A673 (cell line): ENCODE measurements around the gene SUMF1. TPM values are rescaled to one million over a fixed set of nuclear protein-coding genes. Genes with fewer than 3 reads are reported as not detected.

Source experiments
- BruUV-seq: library from RNA; stranded (reverse); fragments of 400-500 nt; replicated peaks from 2 replicates; lab custom pipeline; 2021; lab: Mats Ljungman, UMichigan
- CTCF ChIA-PET: fragments of 300-600 bp; sonication (Branson Sonifier 250); formaldehyde crosslinking; loops from one replicate; lab custom pipeline; 2022; ENCODE audit warnings: antibody characterized with exemption; lab: Charles Lee
- POLR2A ChIA-PET: fragments of 300-600 bp; sonication (Branson Sonifier 250); formaldehyde crosslinking; loops from one replicate; lab custom pipeline; 2022; ENCODE audit warnings: antibody characterized with exemption; ENCODE audit not compliant: low non-redundant PET; lab: Charles Lee
- DNase-seq: peaks from one replicate; pipeline ENCODE4 v3.0.0-alpha.2; 2015; ENCODE audit warnings: low spot score
- H3K27ac ChIP-seq: fragments of 200-600 bp; sonication (generic); 2 replicates; pipeline ENCODE4 v1.5.1; 2016; ENCODE audit warnings: mixed run types, low read depth, mild to moderate bottlenecking, mixed read lengths, antibody characterized with exemption, low read length; ENCODE audit not compliant: poor library complexity, severe bottlenecking
- H3K27me3 ChIP-seq: fragments of 200-600 bp; sonication (generic); replicated peaks from 2 replicates; pipeline ENCODE4 v1.6.1; 2017; ENCODE audit warnings: mixed run types, low read depth, mild to moderate bottlenecking, mixed read lengths, antibody characterized with exemption, low read length; ENCODE audit not compliant: insufficient read depth, poor library complexity
- H3K36me3 ChIP-seq: fragments of 200-600 bp; sonication (generic); 2 replicates; pipeline ENCODE4 v1.6.1; 2016; ENCODE audit warnings: mixed run types, mild to moderate bottlenecking, mixed read lengths, antibody characterized with exemption, low read length; ENCODE audit not compliant: insufficient read depth, poor library complexity, severe bottlenecking
- H3K4me1 ChIP-seq: fragments of 200-600 bp; sonication (generic); 2 replicates; pipeline ENCODE4 v1.6.1; 2017; ENCODE audit warnings: mixed run types, mild to moderate bottlenecking, mixed read lengths, antibody characterized with exemption, low read length; ENCODE audit not compliant: insufficient read depth, poor library complexity, severe bottlenecking
- H3K4me3 ChIP-seq: fragments of 200-600 bp; sonication (generic); 2 replicates; pipeline ENCODE4 v1.5.1; 2016; ENCODE audit warnings: low read depth, mixed run types, mild to moderate bottlenecking, mixed read lengths, low read length; ENCODE audit not compliant: poor library complexity, severe bottlenecking
- H3K9me3 ChIP-seq: fragments of 200-600 bp; sonication (generic); 2 replicates; pipeline ENCODE4 v1.6.1; 2016; ENCODE audit warnings: mixed run types, low read depth, mild to moderate bottlenecking, mixed read lengths, antibody characterized with exemption, low read length; ENCODE audit not compliant: poor library complexity, severe bottlenecking
- EZH2 ChIP-seq: fragments of 200-600 bp; sonication (generic); IDR thresholded peaks from 2 replicates; pipeline ENCODE4 v1.6.1; 2017; ENCODE audit warnings: borderline replicate concordance, low read depth, mild to moderate bottlenecking, mixed read lengths, antibody characterized with exemption, low read length; ENCODE audit not compliant: poor library complexity, severe bottlenecking
- intact Hi-C: fragments of 100-400 bp; cut with micrococcal nuclease; formaldehyde crosslinking; loops from one replicate; pipeline ENCODE4 v1.10.0; 2022; ENCODE audit not compliant: unreplicated experiment
- total RNA-seq: library from RNA; stranded (reverse); gene quantifications from 2 replicates; pipeline ENCODE4 v1.2.3, GENCODE V29; 2021
- TF ChIP-seq, protein P1 (sequence below): fragments of 300-800, 200-600 bp; sonication (generic); conservative IDR thresholded peaks from 2 replicates; pipeline ENCODE4 v1.5.1; 2017; ENCODE audit warnings: low read depth, mild to moderate bottlenecking, antibody characterized with exemption, low read length, moderate library complexity, mixed read lengths

Gene SUMF1
- total RNA-seq, 1 experiment from 2014 or later: 7.8 TPM

GRCh38 chr3:4509983-4510755 lies 43.1 kb upstream of the SUMF1 start:
- H3K27me3 ChIP-seq: no peaks in the 10 kb centered on the region
- no TSS peak for BruUV-seq
- no peaks in the 10 kb centered on the region for H3K36me3 ChIP-seq
- intact Hi-C loops: no loop called here
- no peaks in the 10 kb centered on the region for H3K9me3 ChIP-seq
- ChIA-PET CTCF (no interaction called here), POLR2A (no interaction called here)
- DNase-seq: no peak
- peaks cover 3% of the 10 kb centered on the region for H3K4me1 ChIP-seq
- no peak overlapping the region for H3K4me3 ChIP-seq
- H3K27ac ChIP-seq: no peak overlapping the region
- no peak for TF ChIP-seq EZH2
- TF ChIP-seq, protein P1, sequence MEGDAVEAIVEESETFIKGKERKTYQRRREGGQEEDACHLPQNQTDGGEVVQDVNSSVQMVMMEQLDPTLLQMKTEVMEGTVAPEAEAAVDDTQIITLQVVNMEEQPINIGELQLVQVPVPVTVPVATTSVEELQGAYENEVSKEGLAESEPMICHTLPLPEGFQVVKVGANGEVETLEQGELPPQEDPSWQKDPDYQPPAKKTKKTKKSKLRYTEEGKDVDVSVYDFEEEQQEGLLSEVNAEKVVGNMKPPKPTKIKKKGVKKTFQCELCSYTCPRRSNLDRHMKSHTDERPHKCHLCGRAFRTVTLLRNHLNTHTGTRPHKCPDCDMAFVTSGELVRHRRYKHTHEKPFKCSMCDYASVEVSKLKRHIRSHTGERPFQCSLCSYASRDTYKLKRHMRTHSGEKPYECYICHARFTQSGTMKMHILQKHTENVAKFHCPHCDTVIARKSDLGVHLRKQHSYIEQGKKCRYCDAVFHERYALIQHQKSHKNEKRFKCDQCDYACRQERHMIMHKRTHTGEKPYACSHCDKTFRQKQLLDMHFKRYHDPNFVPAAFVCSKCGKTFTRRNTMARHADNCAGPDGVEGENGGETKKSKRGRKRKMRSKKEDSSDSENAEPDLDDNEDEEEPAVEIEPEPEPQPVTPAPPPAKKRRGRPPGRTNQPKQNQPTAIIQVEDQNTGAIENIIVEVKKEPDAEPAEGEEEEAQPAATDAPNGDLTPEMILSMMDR: no peak

DNA sequence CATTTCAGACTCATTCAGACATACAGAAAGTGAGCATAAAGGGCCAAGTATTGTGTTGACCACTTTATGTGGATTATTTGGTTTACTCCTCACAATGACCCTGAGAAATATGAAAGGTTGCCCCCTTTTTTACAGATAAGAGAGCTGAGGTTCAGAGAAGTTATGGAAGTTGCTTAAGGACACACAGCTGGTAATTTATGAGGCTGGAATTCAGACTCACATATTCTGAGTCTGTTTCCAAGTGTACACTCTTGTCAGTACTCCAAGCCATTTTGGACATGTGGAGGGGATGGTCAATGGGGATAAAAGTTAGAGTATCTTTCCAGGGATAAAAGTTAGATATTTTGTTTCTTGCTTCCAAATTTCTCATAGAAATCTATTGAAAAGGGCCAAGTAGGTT lies 42.0 kb upstream of the SUMF1 start:
- Histone ChIP-seq H3K27ac (no peak overlapping the region), H3K27me3 (no peaks in the 10 kb centered on the region), H3K4me3 (no peak overlapping the region), H3K9me3 (no peaks in the 10 kb centered on the region), H3K4me1 (peaks cover 3% of the 10 kb centered on the region), H3K36me3 (no peaks in the 10 kb centered on the region)
- BruUV-seq: no TSS peak
- no peak for DNase-seq
- CTCF ChIA-PET: no interaction called here
- POLR2A ChIA-PET: no interaction called here
- TF ChIP-seq, protein P1: no peak
- no peak for TF ChIP-seq EZH2
- intact Hi-C loops: no loop called here

DNA sequence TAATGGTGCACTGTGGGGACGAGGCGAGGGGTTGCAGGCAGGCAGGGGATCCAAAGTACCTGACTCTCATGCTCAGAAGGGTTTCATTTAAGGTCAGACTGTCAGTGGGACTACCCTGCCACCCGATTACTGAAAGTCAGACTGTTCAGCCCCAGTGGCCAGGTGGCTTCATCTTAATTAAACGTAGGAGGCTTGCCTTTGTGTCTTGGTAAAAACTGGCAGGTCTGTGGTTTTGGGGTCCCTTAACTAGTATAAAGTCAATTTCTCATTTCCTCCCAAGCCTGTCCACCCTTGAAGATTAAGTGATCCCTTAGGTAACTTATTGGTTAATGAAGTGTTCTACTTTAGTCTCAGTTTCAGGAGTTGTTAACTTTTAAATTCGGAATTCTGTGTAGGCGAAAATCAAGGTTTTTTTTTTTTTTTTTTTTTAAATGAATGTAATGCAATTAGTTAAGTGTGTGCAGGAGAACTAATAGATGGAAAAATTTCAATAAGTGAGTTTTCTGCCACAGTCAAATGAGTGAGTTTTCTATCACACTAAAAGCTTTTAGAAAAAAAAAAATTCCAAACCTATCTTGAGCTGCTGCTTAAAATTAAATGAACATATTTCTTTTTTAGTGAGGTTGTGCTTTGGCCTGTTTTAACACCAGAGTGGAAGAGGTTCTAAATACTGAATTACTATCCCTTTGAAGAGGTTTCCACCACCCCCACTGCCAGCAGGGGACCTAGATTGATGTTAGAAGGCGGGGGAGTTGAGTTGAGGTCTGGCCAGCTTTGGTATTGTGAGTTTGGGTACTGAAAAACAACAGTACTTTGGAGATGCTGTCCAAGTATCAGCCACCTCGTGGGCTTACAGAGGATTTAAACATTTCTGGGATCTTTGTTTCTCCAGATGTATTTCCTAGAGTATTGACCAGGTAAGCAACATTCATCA lies 41.2 kb upstream of the SUMF1 start:
- POLR2A ChIA-PET: no interaction called here

More for the DNA sequence above, 41.2 kb upstream of the SUMF1 start:
- TF ChIP-seq, protein P1: no peak
- no peak for TF ChIP-seq EZH2
- no peak overlapping the region for H3K4me3 ChIP-seq
- intact Hi-C loops: no loop called here
- no peaks in the 10 kb centered on the region for H3K9me3 ChIP-seq
- no peaks in the 10 kb centered on the region for H3K27me3 ChIP-seq
- CTCF ChIA-PET: no interaction called here
- H3K4me1 ChIP-seq: peaks cover 3% of the 10 kb centered on the region
- no peak for DNase-seq
- no peak overlapping the region for H3K27ac ChIP-seq
- no peaks in the 10 kb centered on the region for H3K36me3 ChIP-seq
- BruUV-seq: no TSS peak
